GM06990 (cell line): Measurements from ENCODE around the gene TSNAXIP1.
A peak's percentile ranks its signal among the peaks of the same experiment; 100 is the strongest.

Experiments used
- DNase-seq: peaks from one replicate; pipeline ENCODE4 v3.0.0-alpha.2; 2011; ENCODE audit not compliant: insufficient read length; ENCODE audit errors: extremely low read depth
- H3K27me3 ChIP-seq: replicated peaks from 2 replicates; pipeline ENCODE4 v1.6.0; 2011; ENCODE audit warnings: low read length; ENCODE audit not compliant: control insufficient read depth, insufficient read depth
- H3K36me3 ChIP-seq: 2 replicates; pipeline ENCODE4 v1.5.1; 2011; ENCODE audit warnings: low read length; ENCODE audit not compliant: control insufficient read depth, insufficient read depth
- H3K4me3 ChIP-seq: replicated peaks from 2 replicates; pipeline ENCODE4 v1.5.1; 2011; ENCODE audit warnings: low read depth, mild to moderate bottlenecking, control low read depth, low read length
- CTCF ChIP-seq: IDR thresholded peaks from 2 replicates; pipeline ENCODE4 v1.5.1; 2011; ENCODE audit warnings: low read length, control low read depth, mild to moderate bottlenecking, inconsistent platforms; ENCODE audit not compliant: insufficient read depth, poor library complexity, severe bottlenecking

The TSNAXIP1 gene

GRCh38 chr16:67803894-67804293 lies 2.8 kb upstream of the TSNAXIP1 start:
- DNase-seq, result no peak
- Histone ChIP-seq H3K36me3 (peaks cover 7% of the 10 kb centered on the region), H3K27me3 (no peaks in the 10 kb centered on the region), H3K4me3 (no peak overlapping the region)
- no peak for TF ChIP-seq CTCF

GRCh38 chr16:67804853-67805542 lies 1.7 kb upstream of the TSNAXIP1 start:
- no peak for DNase-seq
- Histone ChIP-seq H3K27me3 (no peaks in the 10 kb centered on the region), H3K36me3 (peaks cover 7% of the 10 kb centered on the region), H3K4me3 (peak overlapping the region; percentile 98)
- TF ChIP-seq CTCF, result no peak

- DNase-seq, result no peak
- peaks cover 5% of the 10 kb centered on the region for H3K36me3 ChIP-seq
- TF ChIP-seq CTCF, result no peak
Measured at GRCh38 chr16:67805718-67806427, 816 bp upstream of the TSNAXIP1 start.

GRCh38 chr16:67807148-67807682 lies 526 bp downstream of the TSNAXIP1 start:
- Histone ChIP-seq H3K36me3 (peaks cover 2% of the 10 kb centered on the region; the same call in 1 of the 2 replicates), H3K27me3 (no peaks in the 10 kb centered on the region), H3K4me3 (peak overlapping the region; percentile 98)
- peak; percentile 17 for TF ChIP-seq CTCF
- no peak for DNase-seq

More at GRCh38 chr16:67805718-67806427, 816 bp upstream of the TSNAXIP1 start:
- H3K4me3 ChIP-seq, result peak overlapping the region; percentile 98
- H3K27me3 ChIP-seq, result no peaks in the 10 kb centered on the region

- no peak for DNase-seq
- TF ChIP-seq CTCF, result no peak
- Histone ChIP-seq H3K27me3 (no peaks in the 10 kb centered on the region), H3K36me3 (no peaks in the 10 kb centered on the region), H3K4me3 (no peak overlapping the region)
Measured at GRCh38 chr16:67811899-67812298, 5.2 kb downstream of the TSNAXIP1 start.
